Smooth muscle cell of the brain vasculature (primary cell): Measurements from ENCODE around the gene ELF1.
"Not testable (repeated sequence)": the region's sequence is repeated elsewhere in the genome, so short reads cannot be mapped to it uniquely, and the experiment has no call there.

Source experiments
- DNase-seq: peaks from one replicate; pipeline ENCODE4 v3.0.0-alpha.2; 2012; ENCODE audit warnings: low read depth, low spot score

Gene ELF1

GRCh38 chr13:41042419-41042818, 23.3 kb upstream of the ELF1 start:
- DNase-seq: not testable (repeated sequence)

GRCh38 chr13:41040584-41041334, 21.6 kb upstream of the ELF1 start:
- DNase-seq: no peak

GRCh38 chr13:41039746-41040145, 20.6 kb upstream of the ELF1 start:
- no peak for DNase-seq

- DNase-seq: not testable (repeated sequence)
Measured at GRCh38 chr13:41036557-41036956, 17.4 kb upstream of the ELF1 start.

- DNase-seq: no peak
Measured at GRCh38 chr13:41034881-41035280, 15.8 kb upstream of the ELF1 start.

- DNase-seq: no peak
Measured at GRCh38 chr13:41034382-41034781, 15.3 kb upstream of the ELF1 start.

- DNase-seq: no peak
Measured at GRCh38 chr13:41032691-41033376, 13.7 kb upstream of the ELF1 start.

GRCh38 chr13:41029629-41030028, 10.5 kb upstream of the ELF1 start:
- no peak for DNase-seq

GRCh38 chr13:41028051-41028450, 8.9 kb upstream of the ELF1 start:
- no peak for DNase-seq

- DNase-seq: no peak
Measured at GRCh38 chr13:41026788-41027187, 7.7 kb upstream of the ELF1 start.

- no peak for DNase-seq
Measured at GRCh38 chr13:41025518-41025917, 6.4 kb upstream of the ELF1 start.

GRCh38 chr13:41019578-41020347, 647 bp upstream of the ELF1 start:
- DNase-seq: no peak

- DNase-seq: no peak
Measured at GRCh38 chr13:41018602-41018948, 541 bp downstream of the ELF1 start.

GRCh38 chr13:41017817-41018601, 1.1 kb downstream of the ELF1 start:
- no peak for DNase-seq

- DNase-seq: no peak
Measured at GRCh38 chr13:41017159-41017558, 2.0 kb downstream of the ELF1 start.

- DNase-seq: no peak
Measured at GRCh38 chr13:41015920-41016319, 3.2 kb downstream of the ELF1 start.

- no peak for DNase-seq
Measured at GRCh38 chr13:41013835-41014234, 5.3 kb downstream of the ELF1 start.

GRCh38 chr13:41012536-41012935, 6.6 kb downstream of the ELF1 start:
- no peak for DNase-seq

GRCh38 chr13:41011382-41011956, 7.6 kb downstream of the ELF1 start:
- no peak for DNase-seq

GRCh38 chr13:41008349-41008980, 10.7 kb downstream of the ELF1 start:
- no peak for DNase-seq

- no peak for DNase-seq
Measured at GRCh38 chr13:41007744-41008128, 11.4 kb downstream of the ELF1 start.
